Measurements from ENCODE around the gene BRIP1. TPM values are rescaled to one million over a fixed set of nuclear protein-coding genes. Genes with fewer than 3 reads are reported as not detected.

BRIP1 gene
- 40.5 and 66.4 TPM in 2 replicates for total RNA-seq (ENCODE audit: low replicate concordance)

- Mint-ChIP-seq H3K4me1 (peaks cover 30% of the 10 kb centered on the region), H3K27ac (peak within 1 kb of the TSS; percentile 99), H3K9me3 (no peaks in the 10 kb centered on the region), H3K36me3 (peaks cover 8% of the 10 kb centered on the region), H3K4me3 (peak within 1 kb of the TSS; percentile 99), H3K27me3 (ENCODE audit: insufficient read depth, low read depth) (no peaks in the 10 kb centered on the region)
- no peaks in the 10 kb centered on the region for H3K27me3 ChIP-seq
- peaks cover 25% of the 10 kb centered on the region for H3K4me1 ChIP-seq
- peaks cover 42% of the 10 kb centered on the region for H3K79me2 ChIP-seq (ENCODE audit: low read depth)
- no peaks in the 10 kb centered on the region for H3K9me3 ChIP-seq (ENCODE audit: low read depth)
- TF ChIP-seq EZH2phosphoT487 (IDR thresholded peaks at IDR 0.05) = no peak
- TF ChIP-seq CTCF (IDR thresholded peaks at IDR 0.05) = no peak
- TF ChIP-seq EZH2 (IDR thresholded peaks at IDR 0.05) = no peak
- peak within 1 kb of the TSS; percentile 92 for H3K27ac ChIP-seq
- H3K4me2 ChIP-seq = peak within 1 kb of the TSS; percentile 95
- DNase-seq (ENCODE audit: low spot score) = peak; percentile 97
- peak within 1 kb of the TSS; percentile 88 for H3K9ac ChIP-seq
- H3F3A ChIP-seq (ENCODE audit: low read depth) = peaks cover 17% of the 10 kb centered on the region
- peak within 1 kb of the TSS; percentile 88 for H3K4me3 ChIP-seq
- H2AFZ ChIP-seq (replicated peaks) = peak within 1 kb of the TSS; percentile 89
- no peaks in the 10 kb centered on the region for H4K20me1 ChIP-seq (ENCODE audit: low read depth)
- peaks cover 24% of the 10 kb centered on the region for H3K36me3 ChIP-seq
Observed at GRCh38 chr17:61862975-61863800, at the start of gene BRIP1. TSS of gene BRIP1 (minus strand) at chr17:61863528. CDS start at chr17:61861539, 1,989 bp downstream.

- Histone ChIP-seq H3K4me2 (no peak overlapping the region), H3K27ac (no peak overlapping the region), H3K79me2 (ENCODE audit: low read depth) (no peaks in the 10 kb centered on the region), H4K20me1 (ENCODE audit: low read depth) (no peaks in the 10 kb centered on the region), H3F3A (ENCODE audit: low read depth) (peaks cover 5% of the 10 kb centered on the region), H3K4me1 (no peaks in the 10 kb centered on the region), H2AFZ (replicated peaks) (no peak overlapping the region), H3K9me3 (ENCODE audit: low read depth) (no peaks in the 10 kb centered on the region), H3K36me3 (peaks cover 16% of the 10 kb centered on the region), H3K27me3 (no peaks in the 10 kb centered on the region), H3K9ac (no peak overlapping the region), H3K4me3 (no peak overlapping the region)
- Mint-ChIP-seq H3K4me1 (no peaks in the 10 kb centered on the region), H3K27me3 (ENCODE audit: insufficient read depth, low read depth) (no peaks in the 10 kb centered on the region), H3K27ac (no peak overlapping the region), H3K9me3 (no peaks in the 10 kb centered on the region), H3K4me3 (no peak overlapping the region), H3K36me3 (peaks cover 21% of the 10 kb centered on the region)
- TF ChIP-seq CTCF (IDR thresholded peaks at IDR 0.05) = no peak
- no peak for TF ChIP-seq EZH2phosphoT487 (IDR thresholded peaks at IDR 0.05)
- no peak for TF ChIP-seq EZH2 (IDR thresholded peaks at IDR 0.05)
- no peak for DNase-seq (ENCODE audit: low spot score)
Observed at GRCh38 chr17:61908292-61909037, 45.1 kb upstream of the BRIP1 start.

GRCh38 chr17:61907361-61907760, 44.0 kb upstream of the BRIP1 start:
- Mint-ChIP-seq H3K27me3 (ENCODE audit: insufficient read depth, low read depth) (no peaks in the 10 kb centered on the region), H3K9me3 (no peaks in the 10 kb centered on the region), H3K27ac (no peak overlapping the region), H3K4me1 (no peaks in the 10 kb centered on the region), H3K36me3 (peaks cover 23% of the 10 kb centered on the region), H3K4me3 (no peak overlapping the region)
- Histone ChIP-seq H4K20me1 (ENCODE audit: low read depth) (no peaks in the 10 kb centered on the region), H3K79me2 (ENCODE audit: low read depth) (no peaks in the 10 kb centered on the region), H3K36me3 (peaks cover 17% of the 10 kb centered on the region), H3K27me3 (no peaks in the 10 kb centered on the region), H3F3A (ENCODE audit: low read depth) (peaks cover 5% of the 10 kb centered on the region), H3K4me3 (no peak overlapping the region), H3K27ac (no peak overlapping the region), H2AFZ (replicated peaks) (no peak overlapping the region), H3K9ac (no peak overlapping the region), H3K9me3 (ENCODE audit: low read depth) (no peaks in the 10 kb centered on the region), H3K4me1 (no peaks in the 10 kb centered on the region), H3K4me2 (no peak overlapping the region)
- TF ChIP-seq EZH2 (IDR thresholded peaks at IDR 0.05) (no peak), EZH2phosphoT487 (IDR thresholded peaks at IDR 0.05) (no peak), CTCF (IDR thresholded peaks at IDR 0.05) (no peak)
- DNase-seq (ENCODE audit: low spot score) = no peak
